NOMO-1 (cell line): ENCODE data around the gene CXCL1.
A peak's percentile ranks its signal among the peaks of the same experiment; 100 is the strongest.

Source experiments
- DNase-seq, 2 experiments: peaks; one replicate each; lab custom pipeline; 2025; ENCODE audit not compliant: unreplicated experiment in 2 of 2; lab: John Stamatoyannopoulos, UW

Gene CXCL1

DNA sequence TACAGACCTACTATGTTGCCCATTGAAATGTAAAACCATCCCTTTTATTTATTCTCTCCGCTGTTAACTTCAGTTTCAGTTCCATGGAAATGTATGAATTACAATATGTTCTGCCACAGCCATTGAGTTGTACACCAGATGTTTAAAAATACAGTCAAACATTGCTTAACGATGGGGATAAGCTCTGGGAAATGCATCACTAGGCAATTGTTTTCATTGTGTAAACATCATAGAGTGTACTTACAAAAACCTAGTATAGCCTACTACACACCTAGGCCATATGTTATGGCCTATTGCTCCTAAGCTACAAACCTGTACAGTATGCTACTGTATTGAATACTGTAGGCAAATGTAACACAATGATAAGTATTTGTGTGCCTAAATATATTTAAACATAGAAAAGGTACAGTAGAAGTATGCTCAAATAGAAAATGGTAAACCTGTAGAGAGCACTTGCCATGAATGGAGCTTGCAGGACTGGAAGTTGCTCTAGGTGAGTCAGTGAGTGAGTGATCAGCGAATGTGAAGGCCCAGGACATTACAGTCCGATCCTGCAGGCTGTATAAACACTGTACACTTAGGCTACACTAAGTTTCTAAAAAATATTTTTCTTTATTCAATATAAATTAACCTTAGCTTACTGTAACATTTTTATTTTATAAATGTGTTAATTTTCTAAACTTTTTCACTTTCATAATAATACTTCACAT, 18.8 kb upstream of the CXCL1 start:
- DNase-seq, result no peak

- no peak for DNase-seq
Observed at GRCh38 chr4:73851293-73851692, 17.9 kb upstream of the CXCL1 start.

- DNase-seq, result no peak
Observed at GRCh38 chr4:73852771-73853170, 16.4 kb upstream of the CXCL1 start.

DNA sequence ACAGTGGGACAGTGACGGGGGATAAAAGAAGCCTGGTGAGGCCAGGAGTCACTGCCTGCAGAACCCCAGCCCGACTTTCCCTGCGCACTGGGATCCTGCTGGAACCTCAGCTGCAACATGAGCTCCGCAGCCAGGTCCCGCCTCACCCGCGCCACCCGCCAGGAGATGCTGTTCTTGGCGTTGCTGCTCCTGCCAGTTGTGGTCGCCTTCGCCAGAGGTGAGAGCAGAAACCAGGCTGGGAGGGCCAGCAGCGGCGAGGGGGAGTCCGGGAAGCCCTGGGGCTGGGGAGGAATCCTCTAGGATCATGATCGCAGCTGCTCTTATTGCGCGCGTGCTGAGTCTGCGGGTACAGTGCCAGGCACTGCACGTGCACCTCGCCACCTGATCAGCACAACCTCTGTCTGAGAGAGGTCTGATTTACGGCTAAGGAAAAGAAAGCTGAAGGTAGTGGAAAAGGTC, 15.9 kb upstream of the CXCL1 start, which contains the start of gene PF4V1:
PF4V1 (plus strand) TSS at position 51 of the 459 bp plus-strand sequence; CDS start at position 118, 67 bp downstream.
- no peak for DNase-seq

DNA sequence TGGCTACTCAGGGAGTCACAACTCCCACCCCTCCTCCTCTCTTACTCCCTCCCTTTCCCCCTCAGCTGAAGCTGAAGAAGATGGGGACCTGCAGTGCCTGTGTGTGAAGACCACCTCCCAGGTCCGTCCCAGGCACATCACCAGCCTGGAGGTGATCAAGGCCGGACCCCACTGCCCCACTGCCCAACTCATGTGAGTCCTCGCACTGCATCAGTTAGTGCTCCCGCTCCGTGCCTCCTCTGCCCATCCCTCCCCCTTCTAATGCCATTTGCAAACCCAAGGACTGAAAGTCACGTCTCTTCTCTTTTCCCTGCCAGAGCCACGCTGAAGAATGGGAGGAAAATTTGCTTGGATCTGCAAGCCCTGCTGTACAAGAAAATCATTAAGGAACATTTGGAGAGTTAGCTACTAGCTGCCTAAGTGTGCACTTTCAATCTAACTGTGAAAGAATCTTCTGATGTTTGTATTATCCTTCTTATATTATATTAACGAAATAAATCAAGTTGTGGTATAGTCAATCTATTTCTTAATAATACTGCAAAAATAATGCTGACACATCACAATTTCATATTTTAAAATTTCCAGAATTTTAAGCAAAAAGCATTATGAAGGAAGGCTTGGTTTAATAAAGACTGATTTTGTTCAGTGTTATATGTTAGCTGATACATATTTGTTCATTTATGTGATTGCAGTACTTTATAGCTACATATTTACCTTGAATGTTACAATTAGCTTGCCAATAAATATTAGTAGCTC, 15.3 kb upstream of the CXCL1 start:
- DNase-seq, result no peak

GRCh38 chr4:73855406-73855805, 13.8 kb upstream of the CXCL1 start:
- DNase-seq, result no peak

DNA sequence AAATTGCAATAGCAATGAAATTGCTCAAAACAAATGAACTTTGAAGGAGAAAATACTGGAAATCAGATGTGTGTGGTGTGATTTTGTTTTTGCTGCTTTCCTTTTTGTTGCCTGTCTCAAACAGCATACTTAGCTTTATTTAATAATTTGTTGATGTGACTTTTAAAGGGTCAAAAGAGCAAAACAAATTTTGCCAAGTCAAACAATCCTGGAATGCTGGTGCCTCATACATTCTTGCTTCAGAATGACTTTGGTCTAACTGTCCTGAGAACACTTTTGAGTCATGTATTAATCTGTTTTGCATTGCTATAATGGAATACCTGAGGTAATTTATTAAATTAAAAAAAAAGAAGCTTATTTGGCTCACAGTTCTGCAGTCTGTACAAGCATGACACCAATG, 12.7 kb upstream of the CXCL1 start:
- DNase-seq, result no peak

- DNase-seq, result no peak
Observed at GRCh38 chr4:73859614-73860088, 9.5 kb upstream of the CXCL1 start.

GRCh38 chr4:73860181-73860580, 9.0 kb upstream of the CXCL1 start:
- no peak for DNase-seq

- no peak for DNase-seq
Observed at GRCh38 chr4:73860917-73861316, 8.3 kb upstream of the CXCL1 start.

DNA sequence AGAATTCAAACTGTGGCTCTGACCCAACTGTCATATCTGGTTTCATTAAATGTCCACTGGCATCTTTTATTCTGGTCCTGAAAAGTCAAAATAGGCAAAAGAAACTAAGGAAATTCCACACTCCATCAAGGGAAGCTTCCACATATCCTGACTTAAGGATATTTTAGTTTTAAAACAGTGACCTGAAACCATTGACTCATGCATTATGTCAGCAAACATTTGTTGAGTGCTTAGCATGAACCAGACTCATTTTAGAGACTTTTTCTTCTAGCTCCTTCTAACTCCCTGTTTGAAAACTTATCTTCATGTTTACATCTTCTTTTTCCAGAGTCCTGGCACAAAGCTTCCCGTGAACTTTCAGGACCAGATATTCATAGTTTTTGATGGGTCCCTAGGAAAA, 6.9 kb upstream of the CXCL1 start:
- DNase-seq, result no peak

- no peak for DNase-seq
Observed at GRCh38 chr4:73864365-73864764, 4.8 kb upstream of the CXCL1 start.

- no peak for DNase-seq
Observed at GRCh38 chr4:73864961-73865360, 4.2 kb upstream of the CXCL1 start.

DNA sequence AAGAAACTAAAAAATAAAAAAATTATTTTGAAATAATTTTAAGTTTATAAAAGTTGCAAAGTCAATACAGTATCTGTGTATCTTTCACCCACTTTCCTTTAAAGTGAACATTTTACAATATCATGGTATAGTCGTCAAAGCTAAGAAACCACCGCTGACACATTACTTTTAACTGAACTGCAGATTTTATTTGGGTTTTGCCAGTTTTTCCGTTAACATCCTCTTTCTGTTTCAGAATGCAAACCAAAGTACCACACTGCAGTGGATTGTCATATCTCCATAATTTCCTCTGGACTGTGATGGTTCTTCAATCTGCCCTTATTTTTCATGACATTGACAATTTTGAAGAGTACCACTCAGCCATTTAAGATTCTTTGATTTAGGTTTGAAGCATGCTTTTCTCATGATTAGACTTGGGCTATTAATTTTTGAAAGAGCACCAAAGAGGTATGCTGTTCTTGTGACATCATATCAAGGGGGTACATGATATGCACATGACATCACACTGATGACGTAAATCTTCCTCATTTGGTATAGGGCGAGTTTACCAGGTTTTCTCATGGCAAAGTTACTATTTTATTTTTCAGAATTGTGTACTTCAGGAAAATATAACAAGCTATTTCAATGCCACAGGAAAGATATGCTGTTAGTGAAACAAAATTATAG, 3.6 kb upstream of the CXCL1 start:
- peak in 1 of 2 experiments; percentile 27 for DNase-seq

DNA sequence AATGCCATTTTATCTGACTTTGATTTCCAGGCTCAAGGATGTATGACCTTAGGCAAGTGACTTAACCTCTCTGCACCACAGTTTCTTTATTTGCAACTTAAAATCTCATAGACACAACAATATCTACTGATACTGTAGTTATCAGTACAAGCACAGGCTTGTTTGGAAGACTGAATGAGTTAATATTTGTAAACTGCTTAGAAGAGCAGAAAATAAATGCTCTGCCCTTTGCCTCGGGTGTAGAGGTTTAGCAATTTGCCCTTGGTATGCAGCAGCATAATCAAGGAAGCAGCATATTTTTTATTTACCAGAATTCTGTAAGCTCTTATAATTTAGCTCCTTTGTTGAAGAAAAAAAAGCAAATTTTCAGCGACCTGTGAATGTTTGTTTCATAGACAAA, 2.9 kb upstream of the CXCL1 start:
- DNase-seq, result no peak

DNA sequence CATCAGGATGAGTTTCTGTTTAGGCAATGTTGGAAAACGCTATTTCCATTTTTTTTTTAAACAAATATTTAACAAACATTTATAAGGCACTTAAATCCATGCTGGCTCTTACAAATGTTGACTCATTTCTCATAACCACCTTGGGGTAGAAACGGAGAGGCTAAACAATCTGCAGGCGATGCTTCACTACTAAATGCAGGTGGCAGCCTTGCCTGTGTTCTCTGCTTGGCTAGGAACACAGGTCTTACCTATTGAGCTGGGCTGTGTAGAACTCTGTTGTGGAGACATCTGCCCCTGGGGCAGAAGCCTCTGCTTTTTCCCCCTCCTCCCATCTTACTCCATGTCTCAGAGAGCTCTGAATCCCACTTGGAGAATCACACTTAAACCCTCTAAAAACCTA, 1.4 kb upstream of the CXCL1 start:
- DNase-seq, result no peak

DNA sequence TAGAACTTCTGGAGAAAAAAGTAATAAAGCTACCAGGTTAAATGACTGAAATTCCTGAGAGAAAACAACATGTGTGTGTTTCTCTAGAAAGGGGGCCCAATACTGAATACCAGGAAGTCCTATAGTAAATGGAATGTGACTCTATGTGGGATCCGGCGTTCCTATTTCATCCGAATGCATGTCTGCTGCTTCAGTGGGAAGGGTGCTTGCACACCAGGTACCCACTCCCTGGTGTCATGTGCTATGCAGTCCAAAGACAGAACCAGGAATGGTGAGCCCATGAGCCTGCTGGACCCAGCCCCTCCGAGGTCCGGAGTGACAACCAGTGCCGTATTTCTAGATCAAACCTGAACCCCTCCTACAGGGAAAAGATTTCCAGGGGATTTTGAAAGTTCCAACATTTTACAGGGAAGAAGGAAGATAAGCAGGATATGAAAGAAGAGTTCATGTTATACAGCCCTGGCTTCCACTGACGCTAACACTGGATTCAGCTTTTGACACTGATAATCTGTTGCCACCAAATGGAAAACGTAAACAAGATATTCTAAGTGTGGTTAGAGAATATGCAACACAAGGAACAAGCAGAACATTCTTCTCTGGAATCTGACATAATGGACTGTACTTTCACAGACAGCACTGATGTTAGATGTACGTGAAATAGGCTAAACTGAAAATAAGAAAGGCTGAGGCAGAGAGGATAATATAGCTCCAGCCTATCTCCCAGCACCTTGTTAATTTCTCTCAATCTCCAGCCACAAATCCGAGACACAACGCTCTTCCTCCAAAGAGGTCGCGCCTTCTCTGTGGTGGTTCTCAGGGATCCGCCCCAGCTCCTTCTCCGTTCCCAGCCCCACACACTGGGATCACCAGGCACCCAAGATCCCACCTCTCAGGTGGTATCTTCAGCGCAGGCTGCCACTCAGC, 725 bp upstream of the CXCL1 start:
- no peak for DNase-seq

DNA sequence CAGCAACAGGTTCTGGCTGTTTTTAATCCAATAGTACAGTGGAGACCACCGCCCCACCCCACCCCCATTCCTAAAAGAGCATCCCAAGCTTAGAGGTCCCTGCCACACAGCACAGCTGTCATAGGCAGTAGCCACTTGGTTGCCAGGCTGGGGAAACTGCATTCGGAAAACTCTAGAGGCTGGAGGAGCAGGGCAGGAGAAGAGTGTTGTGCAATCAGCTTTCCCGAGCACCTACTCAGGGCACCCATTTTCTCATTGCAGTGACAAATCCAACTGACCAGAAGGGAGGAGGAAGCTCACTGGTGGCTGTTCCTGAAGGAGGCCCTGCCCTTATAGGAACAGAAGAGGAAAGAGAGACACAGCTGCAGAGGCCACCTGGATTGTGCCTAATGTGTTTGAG, 1.1 kb downstream of the CXCL1 start:
- no peak for DNase-seq

DNA sequence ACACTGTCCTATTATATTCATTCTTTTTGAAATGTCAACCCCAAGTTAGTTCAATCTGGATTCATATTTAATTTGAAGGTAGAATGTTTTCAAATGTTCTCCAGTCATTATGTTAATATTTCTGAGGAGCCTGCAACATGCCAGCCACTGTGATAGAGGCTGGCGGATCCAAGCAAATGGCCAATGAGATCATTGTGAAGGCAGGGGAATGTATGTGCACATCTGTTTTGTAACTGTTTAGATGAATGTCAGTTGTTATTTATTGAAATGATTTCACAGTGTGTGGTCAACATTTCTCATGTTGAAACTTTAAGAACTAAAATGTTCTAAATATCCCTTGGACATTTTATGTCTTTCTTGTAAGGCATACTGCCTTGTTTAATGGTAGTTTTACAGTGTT, 1.6 kb downstream of the CXCL1 start:
- no peak for DNase-seq

DNA sequence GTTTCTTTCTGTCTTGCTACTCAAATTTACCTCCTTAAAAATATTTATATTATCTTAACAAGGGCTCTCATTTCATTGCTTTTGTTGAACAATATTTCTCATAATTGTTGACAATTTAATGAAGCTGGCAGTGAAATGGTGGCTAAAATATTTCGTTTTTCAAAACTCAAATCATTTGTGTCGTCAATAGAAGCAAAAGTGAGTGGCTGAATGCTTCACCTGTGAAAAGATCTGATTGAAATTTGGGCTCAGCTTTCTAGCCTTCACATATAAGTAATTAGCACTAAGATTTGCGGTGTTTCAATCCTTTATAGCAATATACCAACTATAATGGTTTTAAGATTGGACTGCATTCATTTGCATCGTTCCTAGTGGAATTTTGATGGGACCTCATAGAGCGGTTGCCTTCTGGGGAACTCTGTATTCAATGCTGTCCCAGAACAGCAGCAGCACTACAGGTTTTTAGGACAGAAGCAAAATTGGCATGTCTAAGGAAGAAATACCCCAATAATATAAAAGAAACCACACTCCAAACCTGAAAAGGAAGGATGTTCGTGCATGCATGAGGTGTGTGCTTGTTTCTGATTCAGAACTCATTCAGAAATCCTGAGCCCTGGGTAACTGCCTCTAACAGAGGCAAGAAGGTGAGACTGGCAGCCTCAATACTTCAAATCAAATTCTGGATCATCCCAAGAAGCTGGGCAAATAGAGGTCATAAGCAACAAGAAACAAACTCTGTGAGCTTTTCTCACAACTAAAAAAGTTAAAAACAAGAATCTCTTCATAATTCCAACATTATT, 2.5 kb downstream of the CXCL1 start:
- DNase-seq, result no peak
